GM20431 (cell line): ENCODE data around the gene MGME1.
"Not testable (repeated sequence)": the region's sequence is repeated elsewhere in the genome, so short reads cannot be mapped to it uniquely, and the experiment has no call there.

Experiments
- in situ Hi-C: fragments of 300-500 bp; cut with MseI, MboI; formaldehyde crosslinking; loops from one replicate; pipeline ENCODE4 v1.15.0; 2020; ENCODE audit warnings: low sequenced_read_pairs; ENCODE audit not compliant: unreplicated experiment

MGME1 gene

GRCh38 chr20:17958373-17959256 lies 10.2 kb upstream of the MGME1 start:
- in situ Hi-C loops = no loop called here

GRCh38 chr20:17959257-17959627 lies 9.6 kb upstream of the MGME1 start:
- in situ Hi-C loops = no loop called here

- in situ Hi-C loops = not testable (repeated sequence)
These were observed 8.4 kb upstream of the MGME1 start for GRCh38 chr20:17960400-17960885.

- in situ Hi-C loops = no loop called here
These were observed 7.8 kb upstream of the MGME1 start for GRCh38 chr20:17960927-17961586.

GRCh38 chr20:17961587-17961940 lies 7.3 kb upstream of the MGME1 start:
- in situ Hi-C loops = no loop called here

GRCh38 chr20:17963114-17963897 lies 5.5 kb upstream of the MGME1 start:
- in situ Hi-C loops = no loop called here

GRCh38 chr20:17964073-17964472 lies 4.7 kb upstream of the MGME1 start:
- in situ Hi-C loops = no loop called here

- in situ Hi-C loops = no loop called here
These were observed 4.2 kb upstream of the MGME1 start for GRCh38 chr20:17964632-17965031.

GRCh38 chr20:17965042-17965697 lies 3.6 kb upstream of the MGME1 start:
- in situ Hi-C loops = no loop called here

GRCh38 chr20:17966432-17967310 lies 2.1 kb upstream of the MGME1 start:
- in situ Hi-C loops = no loop called here

- in situ Hi-C loops = no loop called here
These were observed 1.1 kb upstream of the MGME1 start for GRCh38 chr20:17967521-17968365.

GRCh38 chr20:17969278-17969883 lies 563 bp downstream of the MGME1 start:
- in situ Hi-C loops = no loop called here

- in situ Hi-C loops = no loop called here
These were observed 1.1 kb downstream of the MGME1 start for GRCh38 chr20:17969884-17970409.

- in situ Hi-C loops = no loop called here
These were observed 2.6 kb downstream of the MGME1 start for GRCh38 chr20:17971300-17972013.

- in situ Hi-C loops = no loop called here
These were observed 3.3 kb downstream of the MGME1 start for GRCh38 chr20:17972121-17972520.

GRCh38 chr20:17976305-17976704 lies 7.5 kb downstream of the MGME1 start:
- in situ Hi-C loops = no loop called here

- in situ Hi-C loops = no loop called here
These were observed 16.7 kb downstream of the MGME1 start for GRCh38 chr20:17985388-17986018.
